HG03342 (cell line): Measurements from ENCODE around the gene HMX3.

Experiments used
- ATAC-seq: cut with Tn5 transposase; IDR thresholded peaks from one replicate; pipeline ENCODE4 v1.9.1; 2021; ENCODE audit warnings: mild to moderate bottlenecking, moderate library complexity; ENCODE audit not compliant: unreplicated experiment

The HMX3 gene

GRCh38 chr10:123134343-123134914, 1.3 kb upstream of the HMX3 start:
- no peak for ATAC-seq

- no peak for ATAC-seq
Measured at GRCh38 chr10:123134915-123135414, 805 bp upstream of the HMX3 start.

GRCh38 chr10:123136221-123136805, 543 bp downstream of the HMX3 start:
- ATAC-seq: no peak

- no peak for ATAC-seq
Measured at GRCh38 chr10:123136806-123137642, 1.3 kb downstream of the HMX3 start.

- no peak for ATAC-seq
Measured at GRCh38 chr10:123139165-123139520, 3.4 kb downstream of the HMX3 start.

- ATAC-seq: no peak
Measured at GRCh38 chr10:123139521-123140163, 3.9 kb downstream of the HMX3 start.

GRCh38 chr10:123140164-123140982, 4.6 kb downstream of the HMX3 start:
- ATAC-seq: no peak

GRCh38 chr10:123140983-123141390, 5.2 kb downstream of the HMX3 start:
- no peak for ATAC-seq

GRCh38 chr10:123141791-123142700, 6.3 kb downstream of the HMX3 start:
- ATAC-seq: no peak

GRCh38 chr10:123142701-123143161, 7.0 kb downstream of the HMX3 start:
- no peak for ATAC-seq

- ATAC-seq: no peak
Measured at GRCh38 chr10:123143162-123143824, 7.5 kb downstream of the HMX3 start.

GRCh38 chr10:123143825-123144168, 8.0 kb downstream of the HMX3 start:
- ATAC-seq: no peak

- ATAC-seq: no peak
Measured at GRCh38 chr10:123144697-123145541, 9.1 kb downstream of the HMX3 start.

- no peak for ATAC-seq
Measured at GRCh38 chr10:123145542-123146012, 9.8 kb downstream of the HMX3 start.

GRCh38 chr10:123146013-123146893, 10.5 kb downstream of the HMX3 start:
- ATAC-seq: no peak

- no peak for ATAC-seq
Measured at GRCh38 chr10:123146894-123147634, 11.3 kb downstream of the HMX3 start.
